C4-2B (cell line): Measurements from ENCODE around the gene KRT84.

Source experiments
- ZFX ChIP-seq: fragments of 450-650 bp; IDR thresholded peaks from 2 replicates; pipeline ENCODE4 v1.6.1; 2017
- TF ChIP-seq, protein P1 (sequence below): fragments of 450-650 bp; conservative IDR thresholded peaks from 2 replicates; pipeline ENCODE4 v1.5.1; 2017; ENCODE audit warnings: mild to moderate bottlenecking

DNA sequence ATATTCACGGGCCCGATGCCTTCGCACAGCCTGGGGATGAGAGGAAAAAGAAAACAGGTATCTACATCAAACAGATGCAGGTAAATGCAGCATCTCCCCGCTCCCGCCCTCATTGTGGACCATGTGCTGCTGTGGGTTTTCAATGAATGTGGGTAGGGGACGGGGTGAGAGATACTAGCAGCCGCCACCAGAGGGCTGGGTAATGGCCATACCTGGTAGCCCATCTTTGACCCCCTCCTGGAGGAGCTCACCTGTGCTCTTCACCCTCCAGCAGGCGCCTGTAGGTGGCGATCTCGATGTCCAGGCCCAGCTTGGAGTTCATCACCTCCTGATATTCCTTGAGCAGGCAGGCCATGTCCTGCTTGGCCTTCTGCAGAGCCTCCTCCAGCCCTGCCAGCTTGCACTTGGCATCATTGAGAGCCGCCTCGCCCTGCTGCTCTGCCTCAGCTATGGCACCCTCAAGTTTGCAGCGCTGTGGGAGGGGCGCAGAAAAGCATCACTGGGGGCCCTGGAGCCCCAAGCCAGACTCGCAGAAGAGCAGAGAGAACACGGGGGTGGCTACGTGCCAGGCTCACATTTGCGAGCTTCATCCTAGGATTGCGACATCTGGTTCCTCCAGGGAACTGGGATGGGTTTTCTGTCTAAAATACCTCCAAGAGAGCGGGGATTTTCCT lies 10.4 kb upstream of the KRT84 start:
- TF ChIP-seq, protein P1, sequence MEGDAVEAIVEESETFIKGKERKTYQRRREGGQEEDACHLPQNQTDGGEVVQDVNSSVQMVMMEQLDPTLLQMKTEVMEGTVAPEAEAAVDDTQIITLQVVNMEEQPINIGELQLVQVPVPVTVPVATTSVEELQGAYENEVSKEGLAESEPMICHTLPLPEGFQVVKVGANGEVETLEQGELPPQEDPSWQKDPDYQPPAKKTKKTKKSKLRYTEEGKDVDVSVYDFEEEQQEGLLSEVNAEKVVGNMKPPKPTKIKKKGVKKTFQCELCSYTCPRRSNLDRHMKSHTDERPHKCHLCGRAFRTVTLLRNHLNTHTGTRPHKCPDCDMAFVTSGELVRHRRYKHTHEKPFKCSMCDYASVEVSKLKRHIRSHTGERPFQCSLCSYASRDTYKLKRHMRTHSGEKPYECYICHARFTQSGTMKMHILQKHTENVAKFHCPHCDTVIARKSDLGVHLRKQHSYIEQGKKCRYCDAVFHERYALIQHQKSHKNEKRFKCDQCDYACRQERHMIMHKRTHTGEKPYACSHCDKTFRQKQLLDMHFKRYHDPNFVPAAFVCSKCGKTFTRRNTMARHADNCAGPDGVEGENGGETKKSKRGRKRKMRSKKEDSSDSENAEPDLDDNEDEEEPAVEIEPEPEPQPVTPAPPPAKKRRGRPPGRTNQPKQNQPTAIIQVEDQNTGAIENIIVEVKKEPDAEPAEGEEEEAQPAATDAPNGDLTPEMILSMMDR = peak; percentile 84
- no peak for TF ChIP-seq ZFX
